ENCODE results near the gene SLX4IP. TPM values are rescaled to one million over a fixed set of nuclear protein-coding genes. Genes with fewer than 3 reads are reported as not detected.

The SLX4IP gene
- total and polyA plus RNA-seq, 2 donors (not counting 1 experiment from before 2014, with no cell fraction given): 2.0 to 8.1 TPM

- Histone ChIP-seq H3K9me3 (ENCODE audit: control extremely low read depth in 1 of 3, control insufficient read depth in 2 of 3, insufficient read depth in 1 of 3, low read length in 2 of 3) (no peaks in the 10 kb centered on the region), H3K4me3 (ENCODE audit: control extremely low read depth in 1 of 5, extremely low read depth in 1 of 5, insufficient read depth in 1 of 5, low read depth in 2 of 5, low read length in 4 of 5) (no peak overlapping the region), H3K9ac (ENCODE audit: low read length) (no peak overlapping the region), H3K4me1 (ENCODE audit: control insufficient read depth in 2 of 2, insufficient read depth in 2 of 2, low read length in 2 of 2) (no peaks in the 10 kb centered on the region), H3K4me2 (replicated peaks; ENCODE audit: low read depth, low read length, poor library complexity, severe bottlenecking) (no peak overlapping the region), H3K27ac (ENCODE audit: low read length in 2 of 2) (no peak overlapping the region), H3K36me3 (replicated peaks in 1 of 2; ENCODE audit: control extremely low read depth in 1 of 2, control insufficient read depth in 1 of 2, extremely low read depth in 1 of 2, insufficient read depth in 2 of 2, low read length in 1 of 2) (peaks cover 0 to 6% of the 10 kb centered on the region in 2 experiments), H3K79me2 (ENCODE audit: control insufficient read depth, insufficient read depth, low read length) (no peaks in the 10 kb centered on the region), H2AFZ (ENCODE audit: insufficient read depth, low read depth, low read length, poor library complexity, severe bottlenecking) (no peak overlapping the region), H4K20me1 (ENCODE audit: control insufficient read depth, insufficient read depth, low read length, poor library complexity, severe bottlenecking) (no peaks in the 10 kb centered on the region), H3K27me3 (replicated peaks in 1 of 4; ENCODE audit: control extremely low read depth in 1 of 4, control insufficient read depth in 3 of 4, insufficient read depth in 4 of 4, low read length in 3 of 4) (no peaks in the 10 kb centered on the region)
- ATAC-seq (ENCODE audit: low read depth) (no peak), DNase-seq (no peak)
- 91% methylated on average over 6 of the region's 7 CpGs for whole genome bisulfite sequencing (ENCODE audit: insufficient coverage)
- intact Hi-C loops (cut with micrococcal nuclease): no loop called here
- no peaks in the 10 kb centered on the region for H3K27me3 Mint-ChIP-seq
- H3K4me1 Mint-ChIP-seq: no peaks in the 10 kb centered on the region
- no peaks in the 10 kb centered on the region for H3K9me3 Mint-ChIP-seq (ENCODE audit: insufficient read depth)
- H3K27ac Mint-ChIP-seq: no peak overlapping the region
- POLR2A ChIA-PET: no interaction called here
- CTCF ChIA-PET: no interaction called here
- TF ChIP-seq, protein P1, sequence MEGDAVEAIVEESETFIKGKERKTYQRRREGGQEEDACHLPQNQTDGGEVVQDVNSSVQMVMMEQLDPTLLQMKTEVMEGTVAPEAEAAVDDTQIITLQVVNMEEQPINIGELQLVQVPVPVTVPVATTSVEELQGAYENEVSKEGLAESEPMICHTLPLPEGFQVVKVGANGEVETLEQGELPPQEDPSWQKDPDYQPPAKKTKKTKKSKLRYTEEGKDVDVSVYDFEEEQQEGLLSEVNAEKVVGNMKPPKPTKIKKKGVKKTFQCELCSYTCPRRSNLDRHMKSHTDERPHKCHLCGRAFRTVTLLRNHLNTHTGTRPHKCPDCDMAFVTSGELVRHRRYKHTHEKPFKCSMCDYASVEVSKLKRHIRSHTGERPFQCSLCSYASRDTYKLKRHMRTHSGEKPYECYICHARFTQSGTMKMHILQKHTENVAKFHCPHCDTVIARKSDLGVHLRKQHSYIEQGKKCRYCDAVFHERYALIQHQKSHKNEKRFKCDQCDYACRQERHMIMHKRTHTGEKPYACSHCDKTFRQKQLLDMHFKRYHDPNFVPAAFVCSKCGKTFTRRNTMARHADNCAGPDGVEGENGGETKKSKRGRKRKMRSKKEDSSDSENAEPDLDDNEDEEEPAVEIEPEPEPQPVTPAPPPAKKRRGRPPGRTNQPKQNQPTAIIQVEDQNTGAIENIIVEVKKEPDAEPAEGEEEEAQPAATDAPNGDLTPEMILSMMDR (IDR thresholded peaks at IDR 0.05): no peak
- TF ChIP-seq EZH2 (IDR thresholded peaks at IDR 0.05; ENCODE audit: borderline replicate concordance, insufficient read depth, low read depth, low read length, poor library complexity, severe bottlenecking): no peak
- H3K4me3 Mint-ChIP-seq: no peak overlapping the region
These were observed 159.3 kb downstream of the SLX4IP start for GRCh38 chr20:10594296-10594868.

DNA sequence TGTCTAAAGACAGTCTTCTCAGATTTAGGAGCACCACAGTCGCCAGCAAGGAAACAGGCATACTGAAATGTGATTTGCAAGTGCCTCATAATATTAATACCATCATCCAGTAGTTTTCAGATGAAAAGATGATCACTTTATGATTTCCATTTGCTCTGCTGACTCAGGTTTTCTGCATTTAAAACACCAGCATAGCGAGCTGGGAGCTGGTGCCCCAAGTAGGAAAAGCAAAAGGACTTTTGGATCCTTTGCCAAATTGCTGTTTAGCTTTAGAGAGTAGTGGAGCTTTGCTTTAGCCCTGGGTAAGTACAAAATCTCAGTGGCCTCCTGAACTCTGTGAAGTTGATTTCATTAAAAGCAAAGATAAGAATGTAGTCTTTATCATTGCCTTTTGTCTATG is 160.2 kb downstream of the SLX4IP start:
- Histone ChIP-seq H3K79me2 (ENCODE audit: control insufficient read depth, insufficient read depth, low read length) (no peaks in the 10 kb centered on the region), H3K27ac (ENCODE audit: low read length in 2 of 2) (no peak overlapping the region), H4K20me1 (ENCODE audit: control insufficient read depth, insufficient read depth, low read length, poor library complexity, severe bottlenecking) (no peaks in the 10 kb centered on the region), H3K4me3 (ENCODE audit: control extremely low read depth in 1 of 5, extremely low read depth in 1 of 5, insufficient read depth in 1 of 5, low read depth in 2 of 5, low read length in 4 of 5) (no peak overlapping the region), H3K4me2 (replicated peaks; ENCODE audit: low read depth, low read length, poor library complexity, severe bottlenecking) (no peak overlapping the region), H2AFZ (ENCODE audit: insufficient read depth, low read depth, low read length, poor library complexity, severe bottlenecking) (no peak overlapping the region), H3K36me3 (replicated peaks in 1 of 2; ENCODE audit: control extremely low read depth in 1 of 2, control insufficient read depth in 1 of 2, extremely low read depth in 1 of 2, insufficient read depth in 2 of 2, low read length in 1 of 2) (peaks cover 0 to 11% of the 10 kb centered on the region in 2 experiments), H3K4me1 (ENCODE audit: control insufficient read depth in 2 of 2, insufficient read depth in 2 of 2, low read length in 2 of 2) (no peaks in the 10 kb centered on the region), H3K9ac (ENCODE audit: low read length) (no peak overlapping the region), H3K27me3 (replicated peaks in 1 of 4; ENCODE audit: control extremely low read depth in 1 of 4, control insufficient read depth in 3 of 4, insufficient read depth in 4 of 4, low read length in 3 of 4) (no peaks in the 10 kb centered on the region), H3K9me3 (ENCODE audit: control extremely low read depth in 1 of 3, control insufficient read depth in 2 of 3, insufficient read depth in 1 of 3, low read length in 2 of 3) (no peaks in the 10 kb centered on the region)
- CTCF ChIA-PET: no interaction called here
- Mint-ChIP-seq H3K4me1 (no peaks in the 10 kb centered on the region), H3K9me3 (ENCODE audit: insufficient read depth) (no peaks in the 10 kb centered on the region), H3K27me3 (no peaks in the 10 kb centered on the region), H3K4me3 (no peak overlapping the region), H3K27ac (no peak overlapping the region)
- 100% methylated on average over 1 of the region's 2 CpGs for WGBS (ENCODE audit: insufficient coverage)
- intact Hi-C loops (cut with micrococcal nuclease): no loop called here
- ATAC-seq (ENCODE audit: low read depth) (no peak), DNase-seq (no peak)
- TF ChIP-seq EZH2 (IDR thresholded peaks at IDR 0.05; ENCODE audit: borderline replicate concordance, insufficient read depth, low read depth, low read length, poor library complexity, severe bottlenecking): no peak
- TF ChIP-seq, protein P1 (IDR thresholded peaks at IDR 0.05): no peak
- POLR2A ChIA-PET: no interaction called here

All from B cell (primary cell).